D721Med (cell line): ENCODE data around the gene ABHD6.

ENCODE experiments used
- DNase-seq: peaks from one replicate; pipeline ENCODE4 v3.0.0; 2011; ENCODE audit warnings: low spot score; ENCODE audit not compliant: insufficient read length
- FAIRE-seq: peaks from 2 replicates; lab custom pipeline; 2011; peaks lifted over from hg19 to GRCh38; lab: Jason Lieb, UNC
- CTCF ChIP-seq: IDR thresholded peaks from 2 replicates; pipeline ENCODE4 v1.5.1; 2012; ENCODE audit warnings: mild to moderate bottlenecking, control low read depth; ENCODE audit not compliant: insufficient read depth; ENCODE audit errors: missing control alignments

The ABHD6 gene

DNA sequence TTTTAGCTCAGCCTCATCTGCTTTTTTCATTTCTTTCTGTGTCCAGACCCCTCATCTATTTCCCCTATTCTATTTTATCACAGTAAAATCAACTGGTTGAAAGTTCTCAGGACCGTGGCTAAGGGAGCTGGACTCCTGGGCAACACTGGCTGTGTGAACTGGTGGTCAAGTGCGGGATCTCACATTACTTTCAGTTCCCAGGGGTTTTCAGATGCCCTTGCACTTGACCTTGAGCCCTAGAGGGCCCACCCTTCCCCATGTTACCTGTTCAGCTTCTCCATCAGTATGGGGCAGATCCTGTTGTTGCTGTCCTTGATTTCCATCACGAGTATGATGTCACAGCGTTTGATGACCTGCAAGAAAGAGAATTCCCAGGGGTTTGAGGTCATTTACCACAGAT, 29.6 kb upstream of the ABHD6 start:
- no peak for DNase-seq
- no peak for FAIRE-seq

GRCh38 chr3:58209933-58210332, 27.7 kb upstream of the ABHD6 start:
- TF ChIP-seq CTCF: no peak
- FAIRE-seq (no peak), DNase-seq (no peak)

More for the DNA sequence above, 29.6 kb upstream of the ABHD6 start:
- TF ChIP-seq CTCF: no peak

- DNase-seq (no peak), FAIRE-seq (no peak)
- no peak for TF ChIP-seq CTCF
Measured at GRCh38 chr3:58210761-58211460, 26.7 kb upstream of the ABHD6 start, which contains the start of gene DNASE1L3. TSS of gene DNASE1L3 (minus strand) at chr3:58210972. CDS start at chr3:58210906, 66 bp downstream.

GRCh38 chr3:58214484-58215316, 22.9 kb upstream of the ABHD6 start:
- no peak for DNase-seq
- TF ChIP-seq CTCF: no peak
- FAIRE-seq: no peak

- TF ChIP-seq CTCF: no peak
- DNase-seq (no peak), FAIRE-seq (no peak)
Measured at GRCh38 chr3:58215317-58216025, 22.1 kb upstream of the ABHD6 start.

GRCh38 chr3:58216496-58217195, 20.9 kb upstream of the ABHD6 start:
- DNase-seq (no peak), FAIRE-seq (no peak)
- TF ChIP-seq CTCF: no peak
